BLaER1 (cell line): ENCODE results near the gene ADAM17.
A peak's percentile ranks its signal among the peaks of the same experiment; 100 is the strongest.
"Not testable (repeated sequence)": the region's sequence is repeated elsewhere in the genome, so short reads cannot be mapped to it uniquely, and the experiment has no call there.

Experiments
- H3K27ac ChIP-seq: shearing (Covaris generic); formaldehyde crosslinking; 2 replicates; pipeline ENCODE4 v1.8.1; 2022
- H3K27me3 ChIP-seq: shearing (Covaris generic); formaldehyde crosslinking; 2 replicates; pipeline ENCODE4 v1.8.1; 2022
- H3K36me3 ChIP-seq: shearing (Covaris generic); formaldehyde crosslinking; 2 replicates; pipeline ENCODE4 v1.8.1; 2022
- H3K4me1 ChIP-seq: shearing (Covaris generic); formaldehyde crosslinking; 2 replicates; pipeline ENCODE4 v1.8.1; 2022
- H3K4me2 ChIP-seq: shearing (Covaris generic); formaldehyde crosslinking; 2 replicates; pipeline ENCODE4 v1.8.1; 2022
- H3K4me3 ChIP-seq: shearing (Covaris generic); formaldehyde crosslinking; 2 replicates; pipeline ENCODE4 v1.8.1; 2022
- H3K9ac ChIP-seq: shearing (Covaris generic); formaldehyde crosslinking; 2 replicates; pipeline ENCODE4 v1.8.1; 2022
- H3K9me3 ChIP-seq: shearing (Covaris generic); formaldehyde crosslinking; 2 replicates; pipeline ENCODE4 v1.8.1; 2022
- H4K20me1 ChIP-seq: shearing (Covaris generic); formaldehyde crosslinking; 2 replicates; pipeline ENCODE4 v1.8.1; 2022
- Cebpa-rat ChIP-seq: shearing (Covaris generic); IDR thresholded peaks from 2 replicates; pipeline ENCODE4 v1.8.1; 2022

The ADAM17 gene

DNA sequence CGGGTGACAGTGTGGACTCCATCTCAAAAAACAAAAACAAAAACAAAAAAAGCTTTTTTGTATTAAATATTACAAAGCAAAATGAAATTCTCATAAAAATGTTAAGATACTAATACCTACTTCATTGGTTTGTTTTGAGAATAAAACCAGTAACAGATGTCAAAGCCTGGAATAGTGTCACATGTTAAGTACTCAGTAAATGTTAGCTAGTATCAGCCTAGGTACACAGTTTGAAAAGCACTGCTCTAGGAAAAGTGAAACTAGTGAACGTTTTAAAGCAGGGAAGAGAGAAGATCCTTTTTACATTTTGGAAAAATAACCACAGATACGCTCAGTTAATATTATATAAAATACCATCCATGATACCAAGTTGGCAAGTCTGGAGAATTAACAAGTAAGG is 37.1 kb upstream of the ADAM17 start:
- no peaks in the 10 kb centered on the region for H3K9me3 ChIP-seq
- H3K27me3 ChIP-seq = no peaks in the 10 kb centered on the region
- TF ChIP-seq Cebpa-rat = no peak
- H3K9ac ChIP-seq = no peak overlapping the region
- H4K20me1 ChIP-seq = peaks cover 100% of the 10 kb centered on the region
- H3K4me2 ChIP-seq = no peak overlapping the region
- peaks cover 90% of the 10 kb centered on the region for H3K36me3 ChIP-seq
- peaks cover 21% of the 10 kb centered on the region for H3K4me1 ChIP-seq
- no peak overlapping the region for H3K4me3 ChIP-seq
- H3K27ac ChIP-seq = no peak overlapping the region

DNA sequence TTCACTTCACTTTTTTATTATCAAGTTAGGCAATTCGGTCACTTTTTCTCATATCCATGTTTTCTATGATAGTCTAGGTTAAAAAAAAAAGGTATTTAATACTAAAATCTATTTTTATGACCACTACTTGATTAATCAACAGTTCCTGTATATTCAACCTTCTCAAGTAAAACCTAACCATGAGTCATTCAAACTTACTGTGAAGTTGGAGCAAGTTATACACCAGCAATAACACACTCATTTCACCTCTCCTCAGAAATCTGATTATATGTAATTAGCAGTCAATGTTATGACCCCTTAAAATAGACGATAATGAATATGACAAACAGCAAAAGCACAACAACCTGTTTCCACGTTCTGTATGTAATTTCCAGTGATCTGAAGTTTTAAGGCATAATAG is 35.0 kb upstream of the ADAM17 start:
- peaks cover 1% of the 10 kb centered on the region; the same call in 1 of the 2 replicates for H3K4me1 ChIP-seq
- no peak for TF ChIP-seq Cebpa-rat
- no peak overlapping the region for H3K9ac ChIP-seq
- no peak overlapping the region for H3K27ac ChIP-seq
- no peaks in the 10 kb centered on the region for H3K27me3 ChIP-seq
- H3K4me3 ChIP-seq = no peak overlapping the region
- no peaks in the 10 kb centered on the region for H3K9me3 ChIP-seq
- no peak overlapping the region for H3K4me2 ChIP-seq
- H3K36me3 ChIP-seq = peaks cover 95% of the 10 kb centered on the region
- peaks cover 100% of the 10 kb centered on the region for H4K20me1 ChIP-seq

DNA sequence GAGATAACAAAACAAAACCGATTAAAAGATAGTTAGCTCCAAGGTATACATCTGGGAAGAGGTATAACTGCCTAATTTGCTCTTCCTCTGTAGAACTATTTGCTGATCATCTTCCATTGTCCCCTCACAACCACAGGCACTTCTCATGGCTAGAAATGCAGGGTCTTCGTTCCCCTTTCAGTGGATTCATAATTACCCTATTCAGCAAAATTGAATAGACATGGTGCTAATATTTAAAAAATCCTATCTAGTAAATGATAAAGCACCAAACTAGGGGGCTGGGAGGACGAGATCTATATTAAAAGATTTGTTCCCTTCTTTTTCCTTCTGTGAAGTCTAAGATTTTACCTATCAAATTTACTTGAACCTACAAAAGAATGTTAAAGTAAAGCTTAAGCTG is 30.8 kb upstream of the ADAM17 start:
- H3K4me1 ChIP-seq = no peaks in the 10 kb centered on the region
- no peak overlapping the region for H3K9ac ChIP-seq
- peaks cover 98% of the 10 kb centered on the region for H3K36me3 ChIP-seq
- no peak overlapping the region for H3K27ac ChIP-seq
- H4K20me1 ChIP-seq = peaks cover 79% of the 10 kb centered on the region
- H3K4me2 ChIP-seq = no peak overlapping the region
- H3K4me3 ChIP-seq = no peak overlapping the region
- H3K27me3 ChIP-seq = no peaks in the 10 kb centered on the region
- TF ChIP-seq Cebpa-rat = no peak
- H3K9me3 ChIP-seq = no peaks in the 10 kb centered on the region

DNA sequence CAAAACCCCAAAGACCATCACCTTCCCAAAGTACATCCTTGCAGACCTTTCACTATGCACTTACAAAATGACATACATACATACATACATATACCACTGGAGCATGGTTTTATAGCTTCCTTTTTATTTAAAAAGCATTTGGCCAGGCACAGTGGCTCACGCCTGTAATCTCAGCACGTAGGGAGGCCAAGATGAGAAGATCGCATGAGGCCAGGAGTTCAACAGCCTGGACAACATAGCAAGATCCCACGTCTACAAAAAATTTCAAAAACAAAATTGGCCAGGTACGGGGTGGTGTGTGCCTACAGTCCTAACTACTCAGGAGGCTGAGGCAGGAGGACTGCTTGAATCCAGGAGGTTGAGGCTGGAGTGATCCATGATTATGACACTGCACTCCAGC is 29.9 kb upstream of the ADAM17 start:
- no peaks in the 10 kb centered on the region for H3K4me1 ChIP-seq
- TF ChIP-seq Cebpa-rat = no peak
- H4K20me1 ChIP-seq = peaks cover 76% of the 10 kb centered on the region
- H3K27me3 ChIP-seq = no peaks in the 10 kb centered on the region
- no peak overlapping the region for H3K9ac ChIP-seq
- H3K36me3 ChIP-seq = peaks cover 92% of the 10 kb centered on the region
- no peak overlapping the region for H3K4me3 ChIP-seq
- no peak overlapping the region for H3K27ac ChIP-seq
- no peak overlapping the region for H3K4me2 ChIP-seq
- no peaks in the 10 kb centered on the region for H3K9me3 ChIP-seq

DNA sequence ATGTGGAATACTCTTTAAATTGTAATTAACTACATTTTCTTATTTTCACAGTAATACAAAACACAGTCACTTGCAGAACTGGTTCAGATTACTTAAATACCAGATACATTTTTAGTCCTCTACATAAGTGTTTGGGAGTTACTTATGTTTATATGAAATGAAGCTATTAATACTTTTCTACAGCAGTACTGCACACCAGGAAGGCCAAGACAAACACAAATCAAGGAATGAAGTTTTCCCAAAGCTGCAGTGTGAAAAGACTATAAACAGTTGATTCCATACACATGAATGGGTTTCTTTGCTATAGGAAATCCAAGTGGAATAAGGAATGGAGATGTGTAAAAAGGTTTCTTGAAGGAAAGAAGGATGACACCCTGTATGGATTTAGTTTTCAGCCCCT is 29.3 kb upstream of the ADAM17 start:
- Histone ChIP-seq H4K20me1 (peaks cover 76% of the 10 kb centered on the region), H3K36me3 (peaks cover 92% of the 10 kb centered on the region)
- not testable (repeated sequence) for H3K4me2 ChIP-seq, H3K9ac ChIP-seq, H3K9me3 ChIP-seq, H3K27ac ChIP-seq, H3K27me3 ChIP-seq, H3K4me1 ChIP-seq, H3K4me3 ChIP-seq

DNA sequence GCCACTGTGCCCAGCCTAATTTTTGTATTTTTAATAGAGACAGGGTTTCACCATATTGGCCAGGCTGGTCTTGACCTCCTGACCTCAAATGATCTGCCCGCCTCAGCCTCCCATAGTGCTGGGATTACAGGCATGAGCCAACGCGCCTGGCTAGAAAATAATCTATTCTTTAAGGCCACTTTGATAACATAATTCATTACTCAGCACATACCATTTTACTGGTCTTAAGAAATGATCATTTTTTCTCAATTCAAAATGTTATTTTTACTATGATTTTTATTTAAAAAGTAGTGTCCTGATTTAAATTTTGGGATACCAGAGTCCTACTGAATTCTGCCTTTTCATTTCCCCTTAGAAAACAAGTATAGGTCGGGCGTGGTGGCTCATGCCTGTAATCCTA is 27.0 kb upstream of the ADAM17 start:
- Histone ChIP-seq H3K27ac (no peak overlapping the region), H3K9me3 (no peaks in the 10 kb centered on the region), H3K36me3 (peaks cover 77% of the 10 kb centered on the region), H3K4me2 (no peak overlapping the region), H4K20me1 (peaks cover 56% of the 10 kb centered on the region), H3K9ac (no peak overlapping the region), H3K4me3 (no peak overlapping the region), H3K27me3 (no peaks in the 10 kb centered on the region), H3K4me1 (no peaks in the 10 kb centered on the region)
- TF ChIP-seq Cebpa-rat = no peak

DNA sequence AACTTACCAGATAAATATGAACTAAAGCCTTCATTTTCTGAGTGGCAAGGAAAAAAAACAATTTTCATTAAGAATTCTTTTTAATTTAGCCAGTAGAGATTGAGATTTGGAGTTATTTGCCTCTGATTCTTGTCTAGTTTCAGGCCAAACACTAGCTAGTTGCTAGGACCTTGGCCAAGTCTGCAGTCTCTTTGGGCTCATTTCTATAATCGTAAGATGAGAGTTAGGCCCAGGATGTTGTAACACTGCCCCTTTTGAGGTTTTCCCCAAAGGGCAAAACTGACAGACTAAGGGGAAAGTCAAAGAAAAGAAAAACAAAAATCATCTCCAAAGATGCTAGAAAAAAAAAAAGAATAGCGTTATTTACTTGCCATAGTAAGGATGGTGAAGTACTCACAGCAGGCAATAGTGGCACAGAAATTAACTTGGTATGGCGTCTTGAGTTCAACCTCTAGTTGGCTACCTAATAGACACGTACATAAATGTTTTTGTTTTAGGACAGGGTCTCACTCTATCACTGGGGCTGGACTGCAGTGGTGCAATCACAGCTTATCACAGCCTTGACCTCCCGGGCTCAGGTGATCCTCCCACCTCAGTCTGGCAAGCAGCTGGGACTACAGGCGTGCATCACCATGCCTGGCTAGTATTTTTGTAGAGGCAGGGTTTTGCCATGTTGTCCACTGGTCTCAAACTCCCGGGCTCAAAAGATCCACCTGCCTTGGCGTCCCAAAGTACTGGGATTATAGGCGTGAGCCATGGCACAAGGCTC is 23.0 kb upstream of the ADAM17 start:
- Histone ChIP-seq H3K4me3 (no peak overlapping the region), H3K27me3 (no peaks in the 10 kb centered on the region), H3K9ac (no peak overlapping the region), H3K27ac (no peak overlapping the region), H3K4me2 (no peak overlapping the region), H3K36me3 (peaks cover 39% of the 10 kb centered on the region), H3K4me1 (peaks cover 19% of the 10 kb centered on the region), H3K9me3 (no peaks in the 10 kb centered on the region), H4K20me1 (peaks cover 24% of the 10 kb centered on the region)
- TF ChIP-seq Cebpa-rat = no peak

DNA sequence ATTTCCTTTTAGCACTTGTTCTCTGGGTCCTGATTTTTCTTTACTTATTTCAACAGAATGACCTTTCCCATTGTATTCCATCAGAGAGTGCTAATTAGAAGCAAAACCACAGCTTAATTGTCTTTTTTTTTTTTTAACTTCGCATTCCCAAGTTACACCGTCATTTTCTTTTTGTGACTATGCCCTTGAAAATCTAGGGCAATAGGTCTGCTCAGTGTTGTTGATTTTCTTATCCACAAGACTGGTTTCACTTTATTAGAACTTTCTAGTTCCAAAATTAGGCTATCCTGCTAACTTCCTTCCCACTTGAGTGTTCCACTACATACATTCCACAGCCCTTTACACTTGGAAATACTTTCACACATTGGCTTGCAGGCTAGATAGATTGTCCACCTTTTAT is 18.7 kb upstream of the ADAM17 start:
- no peak overlapping the region for H3K27ac ChIP-seq
- peak overlapping the region; percentile 21 for H3K4me2 ChIP-seq
- H3K4me3 ChIP-seq = no peak overlapping the region

DNA sequence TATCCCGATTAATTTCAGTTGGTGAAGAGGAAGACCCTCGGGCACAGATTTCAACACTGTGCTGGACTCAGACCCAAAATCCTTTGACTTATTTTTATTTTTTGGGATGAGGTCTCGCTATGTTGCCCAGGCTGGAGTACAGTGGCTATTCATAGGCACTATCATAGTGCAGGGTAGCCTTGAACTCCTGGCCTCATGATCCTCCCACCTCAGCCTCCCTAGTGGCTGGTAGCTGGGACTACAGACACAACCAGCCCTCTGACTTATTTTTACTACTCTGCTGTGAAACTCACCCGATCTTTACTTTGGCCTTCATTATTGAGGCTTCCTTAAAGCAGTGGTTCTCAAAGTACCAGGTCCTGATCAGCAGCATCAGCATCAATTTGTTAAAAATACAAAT is 18.2 kb upstream of the ADAM17 start:
- TF ChIP-seq Cebpa-rat = no peak
- Histone ChIP-seq H3K9me3 (no peaks in the 10 kb centered on the region), H3K27ac (no peak overlapping the region), H3K27me3 (no peaks in the 10 kb centered on the region), H3K4me1 (peaks cover 28% of the 10 kb centered on the region), H3K36me3 (0 out of 2 replicates have a peak, but pooled peaks cover 2% of the 10 kb centered on the region), H4K20me1 (no peaks in the 10 kb centered on the region), H3K4me3 (no peak overlapping the region), H3K4me2 (peak overlapping the region; percentile 21; the same call in 1 of the 2 replicates), H3K9ac (no peak overlapping the region)

More for the DNA sequence above, 18.7 kb upstream of the ADAM17 start:
- Histone ChIP-seq H3K9ac (no peak overlapping the region), H3K27me3 (no peaks in the 10 kb centered on the region), H4K20me1 (no peaks in the 10 kb centered on the region), H3K9me3 (no peaks in the 10 kb centered on the region), H3K4me1 (peaks cover 28% of the 10 kb centered on the region), H3K36me3 (0 out of 2 replicates have a peak, but pooled peaks cover 4% of the 10 kb centered on the region)
- TF ChIP-seq Cebpa-rat = no peak

DNA sequence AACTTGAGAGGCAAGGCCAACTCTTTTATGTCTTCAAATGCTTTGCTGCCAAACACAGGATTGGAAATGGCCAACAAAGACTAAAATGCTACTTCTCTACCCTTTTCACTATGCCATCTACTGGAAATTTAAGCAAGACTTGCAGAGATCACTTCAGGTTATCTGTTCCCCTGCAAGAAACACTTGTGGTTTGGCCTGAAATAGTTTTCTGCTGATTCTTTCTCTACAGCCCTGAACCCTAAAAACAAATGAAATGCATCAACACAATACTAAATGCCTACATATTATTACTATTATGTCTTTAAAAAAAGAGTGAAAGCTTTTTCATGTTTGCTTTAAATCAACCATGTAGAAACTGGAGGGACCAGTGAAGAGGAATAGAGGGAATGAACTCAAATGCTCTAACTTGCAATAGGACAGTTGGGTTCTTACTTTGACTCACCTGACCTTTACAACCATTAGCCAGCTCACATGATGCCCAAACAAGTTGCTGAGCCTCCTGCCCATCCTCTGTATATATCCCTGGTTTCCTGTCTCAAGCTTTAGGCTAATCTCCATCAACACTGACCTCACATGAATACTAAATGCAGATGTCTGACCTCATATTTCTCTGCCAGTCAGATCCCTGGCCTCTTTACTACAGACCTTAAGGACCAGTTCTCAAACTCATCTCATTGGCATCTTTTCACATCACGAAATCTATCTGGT is 17.5 kb upstream of the ADAM17 start:
- Histone ChIP-seq H3K9me3 (no peaks in the 10 kb centered on the region), H3K4me1 (peaks cover 28% of the 10 kb centered on the region), H4K20me1 (no peaks in the 10 kb centered on the region), H3K4me2 (no peak overlapping the region), H3K4me3 (no peak overlapping the region), H3K9ac (no peak overlapping the region), H3K27ac (no peak overlapping the region), H3K36me3 (no peaks in the 10 kb centered on the region), H3K27me3 (no peaks in the 10 kb centered on the region)
- no peak for TF ChIP-seq Cebpa-rat
